ENCODE results near the gene BTNL3.
"Not testable (repeated sequence)": the region's sequence is repeated elsewhere in the genome, so short reads cannot be mapped to it uniquely, and the experiment has no call there.

BTNL3 gene

GRCh38 chr5:180990086-180990881 is 1.6 kb downstream of the BTNL3 start:
- H3K4me3 ChIP-seq (ENCODE audit: low read depth, low read length) = no peak overlapping the region
- no peak for TF ChIP-seq CTCF (IDR thresholded peaks at IDR 0.05; ENCODE audit: borderline replicate concordance, insufficient read depth, low read depth, low read length)

- no peak overlapping the region for H3K4me3 ChIP-seq (ENCODE audit: low read depth, low read length)
- no peak for TF ChIP-seq CTCF (IDR thresholded peaks at IDR 0.05; ENCODE audit: borderline replicate concordance, insufficient read depth, low read depth, low read length)
Observed at GRCh38 chr5:180990882-180991242, 2.2 kb downstream of the BTNL3 start.

GRCh38 chr5:181001947-181002346 is 13.3 kb downstream of the BTNL3 start:
- TF ChIP-seq CTCF (IDR thresholded peaks at IDR 0.05; ENCODE audit: borderline replicate concordance, insufficient read depth, low read depth, low read length) = no peak
- H3K4me3 ChIP-seq (ENCODE audit: low read depth, low read length) = no peak overlapping the region

GRCh38 chr5:181005791-181006190 is 17.1 kb downstream of the BTNL3 start:
- H3K4me3 ChIP-seq (ENCODE audit: low read depth, low read length) = no peak overlapping the region
- TF ChIP-seq CTCF (IDR thresholded peaks at IDR 0.05; ENCODE audit: borderline replicate concordance, insufficient read depth, low read depth, low read length) = no peak

GRCh38 chr5:181008136-181008535 is 19.5 kb downstream of the BTNL3 start:
- no peak overlapping the region for H3K4me3 ChIP-seq (ENCODE audit: low read depth, low read length)
- no peak for TF ChIP-seq CTCF (IDR thresholded peaks at IDR 0.05; ENCODE audit: borderline replicate concordance, insufficient read depth, low read depth, low read length)

GRCh38 chr5:181010018-181010417 is 21.4 kb downstream of the BTNL3 start:
- not testable (repeated sequence) for H3K4me3 ChIP-seq (ENCODE audit: low read depth, low read length)

GRCh38 chr5:181014654-181015053 is 26.0 kb downstream of the BTNL3 start:
- H3K4me3 ChIP-seq (ENCODE audit: low read depth, low read length) = not testable (repeated sequence)

- H3K4me3 ChIP-seq (ENCODE audit: low read depth, low read length) = not testable (repeated sequence)
Observed at GRCh38 chr5:181017448-181017847, 28.8 kb downstream of the BTNL3 start.

GRCh38 chr5:181020688-181021087 is 32.0 kb downstream of the BTNL3 start:
- H3K4me3 ChIP-seq (ENCODE audit: low read depth, low read length) = no peak overlapping the region
- no peak for TF ChIP-seq CTCF (IDR thresholded peaks at IDR 0.05; ENCODE audit: borderline replicate concordance, insufficient read depth, low read depth, low read length)

Data from GM12875 (cell line).